Choroid plexus epithelial cell (primary cell): Measurements from ENCODE around the gene MYLK.
A peak's percentile ranks its signal among the peaks of the same experiment; 100 is the strongest.

Source experiments
- DNase-seq: peaks from one replicate; pipeline ENCODE4 v3.0.0-alpha.2; 2010; ENCODE audit warnings: low read depth
- H3K4me3 ChIP-seq: 2 replicates; pipeline ENCODE4 v1.5.1; 2011; ENCODE audit warnings: low read depth, mild to moderate bottlenecking, control low read depth, low read length, moderate library complexity
- TF ChIP-seq, protein P1 (sequence below): conservative IDR thresholded peaks from 2 replicates; pipeline ENCODE4 v1.5.1; 2011; ENCODE audit warnings: low read depth, mild to moderate bottlenecking, control low read depth, inconsistent platforms, low read length, moderate library complexity

MYLK gene

DNA sequence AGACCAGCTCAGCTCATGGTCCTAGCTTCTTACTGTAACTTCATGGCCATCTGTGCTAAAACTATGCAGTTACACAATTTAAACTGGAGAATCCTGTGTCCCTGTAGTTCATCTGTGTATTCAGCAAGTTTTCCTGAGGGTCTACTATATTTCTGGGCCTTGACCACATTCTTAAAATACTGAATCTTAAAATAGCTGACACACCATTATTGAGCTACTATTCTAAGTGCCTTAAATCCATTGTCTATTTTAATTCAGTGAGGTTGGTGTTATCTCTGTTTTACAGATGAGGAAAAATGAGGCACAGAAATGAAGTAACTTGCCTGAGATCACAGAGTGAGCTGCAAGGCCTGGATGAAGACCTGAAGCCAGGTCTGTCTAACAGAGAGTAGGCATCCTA is 22.0 kb downstream of the MYLK start:
- H3K4me3 ChIP-seq = no peak overlapping the region
- no peak for DNase-seq
- TF ChIP-seq, protein P1, sequence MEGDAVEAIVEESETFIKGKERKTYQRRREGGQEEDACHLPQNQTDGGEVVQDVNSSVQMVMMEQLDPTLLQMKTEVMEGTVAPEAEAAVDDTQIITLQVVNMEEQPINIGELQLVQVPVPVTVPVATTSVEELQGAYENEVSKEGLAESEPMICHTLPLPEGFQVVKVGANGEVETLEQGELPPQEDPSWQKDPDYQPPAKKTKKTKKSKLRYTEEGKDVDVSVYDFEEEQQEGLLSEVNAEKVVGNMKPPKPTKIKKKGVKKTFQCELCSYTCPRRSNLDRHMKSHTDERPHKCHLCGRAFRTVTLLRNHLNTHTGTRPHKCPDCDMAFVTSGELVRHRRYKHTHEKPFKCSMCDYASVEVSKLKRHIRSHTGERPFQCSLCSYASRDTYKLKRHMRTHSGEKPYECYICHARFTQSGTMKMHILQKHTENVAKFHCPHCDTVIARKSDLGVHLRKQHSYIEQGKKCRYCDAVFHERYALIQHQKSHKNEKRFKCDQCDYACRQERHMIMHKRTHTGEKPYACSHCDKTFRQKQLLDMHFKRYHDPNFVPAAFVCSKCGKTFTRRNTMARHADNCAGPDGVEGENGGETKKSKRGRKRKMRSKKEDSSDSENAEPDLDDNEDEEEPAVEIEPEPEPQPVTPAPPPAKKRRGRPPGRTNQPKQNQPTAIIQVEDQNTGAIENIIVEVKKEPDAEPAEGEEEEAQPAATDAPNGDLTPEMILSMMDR = no peak

DNA sequence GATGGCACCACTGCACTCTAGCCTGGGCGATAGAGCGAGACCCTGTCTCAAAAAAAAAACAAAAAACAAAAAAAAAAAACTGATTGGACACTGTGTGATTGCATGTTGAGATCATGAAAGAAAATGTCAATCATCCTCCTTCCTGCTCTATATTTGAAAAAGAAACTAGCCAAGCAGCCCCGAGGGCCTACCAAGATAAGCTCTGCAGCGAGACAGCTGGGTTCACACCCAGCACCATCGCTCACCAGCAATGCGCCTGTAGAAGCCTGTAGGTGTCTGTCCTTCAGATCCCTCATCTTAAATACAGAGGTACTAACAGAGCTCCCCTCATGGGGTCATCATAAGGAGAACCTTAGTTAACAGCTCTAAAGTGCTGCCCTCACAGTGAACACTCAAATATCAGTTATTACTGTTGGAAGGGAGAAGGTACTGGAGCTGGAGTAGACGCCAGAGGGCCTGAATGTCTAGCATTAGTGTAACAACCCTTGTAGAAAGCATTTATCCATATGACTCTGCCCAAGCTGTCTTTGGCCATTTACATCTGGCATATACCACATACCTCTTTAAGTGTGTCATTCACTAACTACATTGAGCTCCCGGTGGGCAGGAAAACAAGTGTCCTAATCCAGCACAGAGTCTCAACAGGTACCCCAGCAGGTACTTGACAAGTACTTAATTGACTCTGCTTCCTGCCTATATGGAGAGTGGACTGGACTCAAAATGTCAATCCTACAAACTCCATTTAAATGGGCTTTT is 22.9 kb downstream of the MYLK start:
- DNase-seq = no peak
- H3K4me3 ChIP-seq = no peak overlapping the region
- TF ChIP-seq, protein P1 = no peak

DNA sequence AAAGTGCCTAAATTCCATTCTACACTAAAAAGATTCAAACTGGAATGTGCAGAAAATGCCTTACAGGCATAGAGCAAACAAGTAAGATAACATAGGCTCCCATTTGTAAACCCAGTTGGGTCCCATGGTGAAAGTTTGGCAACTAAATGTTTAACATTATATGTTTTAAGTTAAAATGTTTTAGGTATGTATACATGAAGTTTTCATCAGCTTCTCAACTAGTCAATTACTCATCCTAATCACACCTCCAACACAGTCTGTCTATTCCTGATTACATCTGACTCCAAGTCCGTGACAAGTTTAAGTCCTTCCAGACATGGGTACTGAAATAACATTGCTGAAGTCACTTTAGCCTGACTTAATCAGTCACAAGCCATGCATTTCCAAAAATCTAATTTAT is 25.0 kb downstream of the MYLK start:
- DNase-seq = no peak
- TF ChIP-seq, protein P1 = no peak
- no peak overlapping the region for H3K4me3 ChIP-seq

DNA sequence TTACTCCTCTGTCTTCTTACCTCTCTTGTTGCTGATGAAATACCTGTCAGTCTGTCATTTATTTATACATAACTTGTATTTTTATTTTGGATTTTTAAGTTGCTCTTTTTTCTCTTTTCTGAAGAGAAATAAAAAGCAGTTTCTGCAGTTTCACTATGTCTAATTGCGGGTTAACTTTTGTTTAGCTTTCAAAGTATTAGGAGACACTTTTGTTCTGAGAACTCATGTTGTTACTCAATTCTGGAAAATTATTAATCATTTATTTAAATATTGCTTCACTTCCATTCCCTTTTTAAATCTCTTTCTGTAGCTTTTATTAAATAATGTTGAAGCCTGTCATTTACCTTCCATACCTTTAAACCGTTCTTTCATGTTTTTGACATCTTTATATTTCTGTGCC is 29.2 kb downstream of the MYLK start:
- DNase-seq = no peak
- TF ChIP-seq, protein P1 = no peak
- no peak overlapping the region for H3K4me3 ChIP-seq

DNA sequence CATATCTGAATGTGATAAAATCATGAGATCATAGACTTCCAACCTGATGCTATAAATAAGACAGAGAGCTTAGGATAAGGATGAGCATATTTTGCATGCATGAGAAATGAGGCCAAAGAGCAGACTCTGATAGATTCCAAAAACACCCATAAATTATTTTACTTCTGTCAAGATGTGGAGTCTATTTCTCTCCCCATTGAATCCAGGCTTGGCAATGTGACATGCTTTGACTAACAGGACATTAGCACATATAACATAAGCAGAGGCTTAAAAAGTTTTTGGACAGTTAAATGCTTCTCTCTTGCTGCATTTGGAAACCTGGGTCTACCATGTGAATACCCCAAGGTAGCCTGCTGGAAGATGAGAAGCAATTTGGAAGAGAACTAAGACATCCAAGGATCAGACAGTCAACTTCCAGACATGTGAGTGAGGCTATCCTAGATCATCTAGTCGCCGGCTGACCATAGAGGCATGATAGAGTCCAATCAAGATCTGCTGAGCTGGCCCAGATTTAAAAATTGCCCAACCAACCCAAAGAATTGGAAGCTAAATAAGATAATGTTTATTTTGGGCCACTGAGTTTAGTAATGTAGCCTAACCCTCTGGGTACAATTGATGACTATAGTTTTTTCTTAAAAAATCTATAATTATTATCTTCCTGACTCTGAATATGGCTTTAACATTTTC is 30.3 kb downstream of the MYLK start:
- DNase-seq = no peak
- no peak overlapping the region for H3K4me3 ChIP-seq
- TF ChIP-seq, protein P1 = no peak

DNA sequence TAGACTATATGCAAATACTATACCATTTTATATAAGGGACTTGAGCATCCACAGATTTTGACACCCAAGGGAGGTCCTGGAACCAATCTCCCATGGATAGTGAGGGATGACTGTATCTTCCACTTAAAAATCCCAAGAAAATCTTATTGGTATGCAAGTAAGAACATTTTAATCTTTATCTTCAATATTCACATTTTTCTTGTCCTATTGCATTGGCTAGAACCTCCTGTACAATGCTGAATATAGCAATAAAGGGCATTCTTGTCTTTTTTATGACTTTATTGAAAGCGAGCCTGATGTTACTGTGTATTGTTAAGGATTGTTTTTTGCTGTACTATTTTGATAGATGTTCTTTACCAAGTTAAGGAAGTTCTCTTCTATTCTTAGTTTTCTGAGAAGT is 36.9 kb downstream of the MYLK start:
- H3K4me3 ChIP-seq = no peak overlapping the region
- TF ChIP-seq, protein P1 = no peak
- DNase-seq = no peak

DNA sequence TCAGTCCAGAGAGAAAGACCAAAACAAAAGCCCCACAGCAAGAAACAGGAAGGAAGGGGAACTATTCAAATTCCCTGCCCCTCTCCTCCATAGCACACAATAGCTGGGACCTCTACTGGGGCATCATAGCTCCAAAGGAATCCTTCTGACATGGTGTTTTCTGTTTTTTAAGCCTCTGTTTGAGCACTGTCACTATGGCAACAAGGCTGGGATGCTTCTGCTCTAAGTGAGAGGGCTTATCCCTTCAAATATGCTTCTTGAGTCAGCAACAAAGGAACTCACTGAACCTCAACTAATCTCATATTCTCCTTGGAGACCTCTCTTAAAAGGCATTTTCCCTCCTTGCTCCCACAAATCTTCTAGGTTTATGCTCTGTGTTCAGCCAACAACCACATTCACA is 40.5 kb downstream of the MYLK start:
- H3K4me3 ChIP-seq = no peak overlapping the region
- peak; percentile 52 for DNase-seq
- TF ChIP-seq, protein P1 = no peak
